GM10248 (cell line): ENCODE results near the gene AAGAB.

Experiments used
- CTCF ChIA-PET: fragments of 300-600 bp; sonication (Branson Sonifier 250); formaldehyde crosslinking; extraction: SDS; loops from one replicate; lab custom pipeline; 2021; ENCODE audit warnings: antibody characterized with exemption; lab: Yijun Ruan, JAX
- POLR2A ChIA-PET: fragments of 350-650 bp; sonication (Branson Sonifier 250); formaldehyde crosslinking; extraction: SDS; loops from one replicate; lab custom pipeline; 2020; ENCODE audit warnings: antibody characterized with exemption; lab: Yijun Ruan, JAX
- DNase-seq: peaks from one replicate; pipeline ENCODE4 v3.0.0; 2012; ENCODE audit errors: extremely low spot score
- TF ChIP-seq, protein P1 (sequence below): IDR thresholded peaks from 2 replicates; pipeline ENCODE4 v1.5.1; 2012; ENCODE audit warnings: mild to moderate bottlenecking, low read depth; ENCODE audit errors: extremely low read depth, missing control alignments, control extremely low read depth

Gene AAGAB

DNA sequence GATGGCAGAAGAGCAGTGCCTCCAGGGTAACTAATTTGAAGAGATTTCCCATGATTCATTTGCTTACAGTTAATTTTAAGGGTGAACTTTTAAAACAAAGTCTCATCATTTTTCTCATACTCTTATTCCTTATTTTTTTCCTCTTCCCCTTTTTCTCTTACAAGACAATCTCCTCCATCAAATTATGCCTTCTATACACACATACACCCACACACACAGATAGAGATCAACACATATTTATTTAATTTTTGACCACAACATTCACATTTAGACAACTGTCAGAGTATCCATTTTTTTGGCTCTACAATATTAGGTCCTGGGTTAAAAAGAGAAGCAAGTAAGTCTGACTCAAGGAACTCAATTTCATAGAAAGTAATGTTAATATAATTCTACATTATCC, 37.6 kb downstream of the AAGAB start:
- CTCF ChIA-PET, result no interaction called here
- POLR2A ChIA-PET, result no interaction called here
- DNase-seq, result no peak
- TF ChIP-seq, protein P1, sequence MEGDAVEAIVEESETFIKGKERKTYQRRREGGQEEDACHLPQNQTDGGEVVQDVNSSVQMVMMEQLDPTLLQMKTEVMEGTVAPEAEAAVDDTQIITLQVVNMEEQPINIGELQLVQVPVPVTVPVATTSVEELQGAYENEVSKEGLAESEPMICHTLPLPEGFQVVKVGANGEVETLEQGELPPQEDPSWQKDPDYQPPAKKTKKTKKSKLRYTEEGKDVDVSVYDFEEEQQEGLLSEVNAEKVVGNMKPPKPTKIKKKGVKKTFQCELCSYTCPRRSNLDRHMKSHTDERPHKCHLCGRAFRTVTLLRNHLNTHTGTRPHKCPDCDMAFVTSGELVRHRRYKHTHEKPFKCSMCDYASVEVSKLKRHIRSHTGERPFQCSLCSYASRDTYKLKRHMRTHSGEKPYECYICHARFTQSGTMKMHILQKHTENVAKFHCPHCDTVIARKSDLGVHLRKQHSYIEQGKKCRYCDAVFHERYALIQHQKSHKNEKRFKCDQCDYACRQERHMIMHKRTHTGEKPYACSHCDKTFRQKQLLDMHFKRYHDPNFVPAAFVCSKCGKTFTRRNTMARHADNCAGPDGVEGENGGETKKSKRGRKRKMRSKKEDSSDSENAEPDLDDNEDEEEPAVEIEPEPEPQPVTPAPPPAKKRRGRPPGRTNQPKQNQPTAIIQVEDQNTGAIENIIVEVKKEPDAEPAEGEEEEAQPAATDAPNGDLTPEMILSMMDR, result no peak

DNA sequence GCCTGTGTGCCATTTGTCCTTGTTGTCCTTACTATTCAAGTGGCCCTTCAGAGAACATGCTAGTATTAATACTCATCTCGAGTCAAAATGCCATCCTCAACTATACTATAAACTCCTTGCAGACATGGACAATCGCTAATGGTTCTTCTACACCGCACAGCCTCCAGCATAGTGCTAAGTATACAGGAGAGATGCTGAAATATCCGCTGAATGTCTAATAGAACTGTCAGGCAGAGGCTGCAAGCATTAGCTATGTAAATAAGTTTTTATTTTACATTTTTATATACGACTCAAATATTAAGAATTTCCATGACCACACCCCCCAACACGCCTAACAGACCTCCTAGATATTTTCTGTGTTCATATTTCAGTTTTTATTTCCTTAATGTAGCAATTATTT, 39.4 kb downstream of the AAGAB start:
- POLR2A ChIA-PET, result no interaction called here
- TF ChIP-seq, protein P1, result no peak
- DNase-seq, result no peak
- CTCF ChIA-PET, result interaction anchor here (1.5 kb wide), 1 partner anchor 13 kb away, joined by 3 read pairs; no protein-coding TSS in a partner anchor

DNA sequence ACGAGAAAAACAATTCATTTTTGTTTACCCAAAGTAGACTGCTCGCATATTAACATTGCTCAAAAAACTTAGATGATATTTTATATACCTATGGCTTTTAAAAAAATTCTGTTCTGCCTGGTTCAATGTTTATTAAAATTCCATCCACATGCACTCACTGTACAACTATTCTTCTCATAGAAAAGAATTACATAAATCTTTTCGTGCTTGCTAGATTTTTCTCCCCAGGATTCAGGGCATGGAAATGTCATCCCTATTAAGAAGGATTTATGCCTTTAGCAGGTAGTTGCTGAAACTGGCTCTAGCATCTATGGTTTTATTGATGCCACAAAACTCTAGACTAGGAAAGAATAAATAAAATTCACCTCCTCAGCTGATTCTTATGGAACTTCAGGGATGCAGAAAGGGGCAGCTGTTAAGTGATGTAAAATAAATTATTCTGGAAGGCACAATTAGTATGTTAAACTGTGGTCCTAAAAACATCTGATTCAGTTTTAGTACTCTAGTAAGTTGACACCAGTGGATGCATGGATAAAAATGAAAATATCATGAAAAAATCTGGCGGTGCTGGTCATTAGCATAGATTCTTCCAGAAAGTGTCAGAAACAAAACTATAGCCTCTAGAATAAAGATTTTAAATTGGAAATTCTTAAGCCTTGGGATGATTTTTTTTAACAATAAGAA, 41.6 kb downstream of the AAGAB start:
- CTCF ChIA-PET, result no interaction called here
- TF ChIP-seq, protein P1, result no peak
- no peak for DNase-seq
- POLR2A ChIA-PET, result no interaction called here

DNA sequence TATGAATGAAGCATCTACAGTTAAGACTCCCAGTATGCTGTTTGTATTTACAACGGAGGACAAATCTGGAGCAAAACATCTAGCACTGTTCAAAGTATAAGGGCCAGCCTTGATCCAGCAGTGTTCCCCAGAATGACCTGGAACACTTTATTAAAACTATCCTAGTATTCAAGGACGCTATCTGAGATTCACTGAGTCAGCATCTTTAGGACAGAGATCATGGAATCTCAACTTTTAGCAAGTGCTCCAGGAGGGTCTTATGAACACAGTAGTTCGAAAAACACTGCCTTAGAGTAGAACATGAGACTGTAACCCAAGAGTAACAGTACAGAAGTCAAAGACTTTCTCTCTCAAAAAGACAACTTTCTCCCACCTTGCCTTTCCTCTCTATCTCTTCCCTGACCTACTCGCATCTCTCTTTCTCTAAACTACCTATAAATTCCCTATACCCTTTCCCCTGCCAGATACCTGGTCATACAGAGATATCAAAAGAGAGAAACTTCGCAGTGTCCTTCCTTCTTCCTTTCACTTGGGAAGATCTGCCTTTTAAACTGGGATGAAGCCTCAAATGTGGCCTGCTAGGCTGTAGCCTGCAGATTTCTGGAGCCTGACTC, 43.8 kb downstream of the AAGAB start:
- TF ChIP-seq, protein P1, result no peak
- CTCF ChIA-PET, result interaction anchor here (1.0 kb wide), 1 partner anchor 8 kb away, joined by 4 read pairs; no protein-coding TSS in a partner anchor
- POLR2A ChIA-PET, result no interaction called here
- no peak for DNase-seq

DNA sequence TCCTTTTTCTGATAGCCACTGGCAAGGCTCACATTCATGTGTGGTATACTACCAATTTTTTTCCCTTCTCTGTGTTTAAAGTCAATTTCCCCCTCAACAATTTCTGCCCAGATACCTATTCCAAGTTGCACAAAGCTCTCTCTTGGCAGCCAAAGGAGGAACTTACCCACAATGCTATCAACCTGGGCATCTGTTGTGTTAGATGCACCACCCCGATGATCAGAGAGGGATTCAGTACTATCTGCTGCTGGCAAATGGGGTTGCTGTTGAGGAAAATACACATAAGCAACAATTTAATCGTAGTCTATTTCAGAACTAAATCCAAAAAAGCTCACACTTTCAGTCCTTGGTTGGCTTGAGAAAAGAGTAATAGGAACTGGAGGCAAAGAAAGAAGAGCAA, 46.1 kb downstream of the AAGAB start:
- DNase-seq, result no peak
- ChIA-PET POLR2A (no interaction called here), CTCF (interaction anchor here (1.2 to 1.5 kb wide), 2 partner anchors 10 to 21 kb away, joined by 4 read pairs; no protein-coding TSS in a partner anchor)
- TF ChIP-seq, protein P1, result no peak

DNA sequence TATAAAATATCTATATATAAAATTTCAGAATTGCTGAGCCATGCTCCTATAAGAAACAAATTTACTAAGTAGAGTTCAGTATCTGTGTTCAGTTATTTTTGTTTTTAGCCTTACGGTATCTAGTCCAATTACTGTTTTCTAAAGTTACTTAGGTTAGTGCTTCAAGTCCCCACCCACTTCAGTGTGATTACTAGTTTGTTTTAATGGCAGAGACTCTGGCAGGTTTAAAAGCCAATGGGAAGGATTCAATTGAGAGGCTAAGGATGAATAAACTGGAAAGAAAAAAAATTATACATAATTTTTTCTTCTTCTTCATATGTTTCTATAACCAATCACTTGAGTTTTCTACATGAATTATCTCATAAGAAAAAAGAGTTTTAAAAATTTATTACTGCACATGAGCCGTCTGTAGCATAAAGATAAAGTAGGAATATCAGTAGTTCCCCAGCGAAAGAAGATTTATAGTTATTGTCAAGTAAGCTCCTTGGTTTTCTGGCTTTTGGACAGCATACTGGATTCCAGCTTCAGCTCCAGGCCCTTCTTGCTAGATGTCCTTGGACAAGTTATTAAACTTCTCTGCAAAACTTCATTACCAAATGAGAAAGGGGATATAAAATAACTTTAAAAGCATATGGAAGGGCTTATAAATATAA, 46.8 kb downstream of the AAGAB start:
- TF ChIP-seq, protein P1, result no peak
- ChIA-PET CTCF (interaction anchor here (1.2 to 1.5 kb wide), 2 partner anchors 9 to 21 kb away, joined by 4 read pairs; no protein-coding TSS in a partner anchor), POLR2A (no interaction called here)
- no peak for DNase-seq
